HG03045 (cell line): ENCODE measurements around the gene DTX2.
"Not testable (repeated sequence)": the region's sequence is repeated elsewhere in the genome, so short reads cannot be mapped to it uniquely, and the experiment has no call there.

Experiments
- ATAC-seq: cut with Tn5 transposase; IDR thresholded peaks from one replicate; pipeline ENCODE4 v1.9.1; 2021; ENCODE audit warnings: mild to moderate bottlenecking, moderate library complexity; ENCODE audit not compliant: unreplicated experiment

Gene DTX2

DNA sequence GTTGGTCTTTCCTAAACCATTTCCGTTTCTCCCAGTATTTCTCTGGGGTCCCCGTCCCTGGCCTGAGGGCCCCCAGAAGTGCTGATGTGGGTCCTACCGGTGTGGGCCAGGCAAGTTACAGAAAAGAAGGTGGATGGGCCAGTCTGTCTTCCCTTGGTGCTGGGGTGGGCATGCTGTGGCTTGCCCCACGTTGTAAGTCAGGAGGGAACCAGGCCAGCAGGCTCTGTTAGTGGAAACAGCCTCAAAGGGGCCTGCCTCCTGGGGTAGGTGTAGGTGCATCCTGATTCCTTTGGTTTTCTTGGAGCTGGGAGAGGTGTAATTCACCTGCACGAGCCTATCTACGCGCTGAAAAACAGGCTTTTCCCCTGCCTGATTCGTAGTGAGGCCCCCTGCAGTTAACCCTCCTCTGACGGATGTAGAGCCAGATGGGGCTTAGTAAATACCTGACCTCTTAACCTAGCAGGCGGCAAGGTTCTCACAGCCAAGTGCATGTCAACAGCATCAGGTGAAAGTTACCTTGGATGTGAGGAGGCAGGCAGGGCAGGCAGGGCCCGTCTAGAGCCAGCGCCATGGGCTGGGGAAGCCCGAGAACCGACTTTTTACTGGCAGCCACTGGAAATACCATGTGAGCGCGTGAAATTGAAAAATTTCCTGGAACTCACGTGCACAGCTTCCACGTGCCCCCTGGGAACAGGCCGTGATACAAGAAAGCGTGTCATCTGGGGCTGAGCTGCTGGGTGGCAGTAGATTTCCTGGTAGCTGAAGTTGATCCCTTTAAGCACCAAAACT is 24.5 kb downstream of the DTX2 start:
- peak; percentile 18 for ATAC-seq

DNA sequence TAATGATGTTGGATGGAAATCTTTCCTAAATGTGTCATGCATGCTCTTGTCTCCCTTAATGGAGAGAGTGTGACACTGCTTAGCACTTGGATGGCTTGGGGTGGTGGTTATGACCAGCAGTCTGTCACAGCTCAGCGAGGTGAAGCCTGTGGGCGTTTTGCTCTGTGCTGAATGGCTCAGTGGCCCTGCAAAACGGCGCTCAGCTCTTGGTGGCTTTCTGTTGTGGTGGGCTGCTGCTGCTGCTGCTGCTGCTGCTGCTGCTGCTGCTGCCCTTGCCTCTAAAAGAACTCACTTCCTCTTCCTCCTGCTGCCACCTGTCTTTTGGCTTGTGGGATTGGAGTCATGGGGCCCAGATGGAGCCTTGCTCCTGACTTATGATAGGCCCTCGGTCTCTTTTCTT is 25.1 kb downstream of the DTX2 start:
- peak; percentile 99 for ATAC-seq

DNA sequence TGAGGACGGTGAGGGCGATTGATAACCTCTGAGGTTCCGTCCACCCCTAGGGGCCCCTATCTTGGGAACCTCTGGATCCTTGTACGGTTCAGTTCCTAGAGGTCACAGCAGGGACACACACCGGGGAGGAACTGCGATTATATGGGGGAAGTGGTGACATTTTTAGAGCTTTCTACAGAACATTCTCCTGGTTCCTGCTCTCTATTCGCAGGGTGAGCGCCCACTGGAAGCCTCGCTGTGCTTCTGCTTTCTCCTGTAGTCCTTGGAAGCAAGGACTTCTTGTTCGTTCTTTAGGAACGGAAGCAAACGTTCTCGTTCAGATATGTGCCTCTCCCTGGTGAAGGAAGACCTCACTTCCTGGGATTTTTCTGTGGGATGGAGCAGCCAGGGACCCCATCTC is 26.5 kb downstream of the DTX2 start:
- ATAC-seq: not testable (repeated sequence)

DNA sequence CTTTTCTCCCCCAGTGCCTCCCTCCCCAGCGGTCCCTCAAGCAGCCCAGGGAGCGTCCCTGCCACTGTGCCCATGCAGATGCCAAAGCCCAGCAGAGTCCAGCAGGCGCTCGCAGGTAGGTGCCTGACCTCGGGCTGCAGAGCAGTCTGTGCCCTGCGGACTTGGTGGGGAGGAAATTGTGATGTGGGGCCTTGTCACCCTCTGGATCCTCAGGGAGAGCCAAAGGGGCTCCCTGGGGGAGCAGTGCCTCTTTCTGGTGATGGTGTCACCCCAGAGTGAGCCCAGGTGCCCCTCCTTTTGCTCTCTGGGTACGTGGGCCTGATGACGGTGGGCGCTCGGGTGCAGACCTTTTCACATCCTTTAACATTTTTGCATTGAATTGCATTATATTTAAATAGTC is 30.6 kb downstream of the DTX2 start:
- not testable (repeated sequence) for ATAC-seq

GRCh38 chr7:76495717-76496116 is 34.2 kb downstream of the DTX2 start:
- ATAC-seq: not testable (repeated sequence)

DNA sequence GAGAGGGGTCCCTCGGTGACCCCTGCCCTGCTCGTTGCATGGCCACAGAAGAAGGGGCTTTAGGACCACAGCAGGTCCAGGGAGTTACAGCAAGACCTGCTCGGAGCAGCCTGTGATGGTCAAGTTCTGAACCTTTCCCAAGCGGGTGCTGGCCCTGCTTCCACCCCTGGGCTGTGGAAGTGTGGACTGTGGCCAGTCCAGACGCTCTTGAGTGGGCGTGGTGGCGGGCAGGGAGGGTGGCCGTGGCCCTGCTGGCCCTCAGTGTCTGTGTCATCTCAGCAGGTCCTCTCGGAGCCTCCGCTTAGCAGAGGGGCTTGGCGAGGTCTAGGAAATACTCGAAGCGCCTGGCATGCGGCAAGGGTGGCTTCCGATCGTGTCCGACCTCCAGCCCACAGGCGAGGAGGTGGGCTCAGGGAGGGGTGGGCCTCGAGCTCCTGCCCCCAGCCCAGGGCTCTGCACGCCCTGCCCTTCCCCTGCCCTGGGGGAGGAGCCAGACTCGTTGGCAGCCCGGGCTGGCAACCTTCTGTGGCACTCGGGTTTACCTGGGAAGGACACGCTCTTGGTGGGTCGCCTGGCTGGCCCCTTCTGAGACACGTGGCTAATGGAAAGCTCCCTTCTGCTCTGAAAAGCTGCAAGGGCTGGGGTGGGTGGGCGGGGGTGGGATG is 36.5 kb downstream of the DTX2 start:
- ATAC-seq: not testable (repeated sequence)

DNA sequence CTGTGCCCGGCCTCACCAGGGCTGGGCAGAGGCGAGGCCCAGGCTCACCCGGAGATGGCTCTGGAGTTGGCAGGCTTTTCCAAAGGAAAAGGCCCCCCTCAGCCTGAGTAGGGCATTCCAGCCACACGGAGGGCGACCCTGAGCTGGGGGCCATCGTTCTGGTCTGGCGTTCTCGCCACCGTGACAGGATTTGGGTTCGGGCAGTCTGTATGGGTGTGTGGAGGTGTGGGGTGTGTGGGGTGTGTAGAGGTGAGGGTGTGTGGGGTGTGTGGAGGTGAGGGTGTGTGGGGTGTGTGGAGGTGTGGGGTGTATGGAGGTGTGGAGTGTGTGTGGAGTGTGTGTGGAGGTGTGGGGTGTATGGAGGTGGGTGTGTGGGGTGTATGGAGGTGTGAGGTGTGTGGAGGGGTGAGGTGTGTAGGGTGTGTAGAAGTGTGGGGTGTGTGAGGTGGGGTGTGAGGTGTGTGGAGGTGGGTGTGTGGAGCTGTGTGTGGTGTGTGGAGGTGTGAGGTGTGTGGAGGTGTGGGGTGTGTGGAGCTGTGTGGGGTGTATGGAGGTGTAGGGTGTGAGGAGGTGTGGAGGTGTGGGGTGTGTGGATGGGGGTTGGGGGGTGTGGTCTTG is 37.2 kb downstream of the DTX2 start:
- ATAC-seq: not testable (repeated sequence)

- not testable (repeated sequence) for ATAC-seq
These were observed 37.9 kb downstream of the DTX2 start for GRCh38 chr7:76499201-76499923.

DNA sequence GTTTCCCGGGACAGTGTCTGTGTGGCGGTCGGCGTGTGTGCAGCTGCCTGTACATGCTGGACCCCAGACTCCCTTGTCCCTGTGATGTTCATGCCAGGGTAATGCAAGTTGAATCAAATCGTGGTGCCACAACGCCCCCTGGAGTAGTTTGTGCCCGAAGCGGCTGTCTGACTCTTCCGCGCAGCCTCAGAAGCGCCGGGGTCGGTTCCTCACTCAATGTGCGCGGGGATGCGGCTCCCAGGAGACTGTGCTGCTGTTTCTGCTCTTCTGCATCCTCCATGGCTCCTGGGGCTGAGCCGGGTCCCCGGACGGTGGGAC is 38.4 kb downstream of the DTX2 start:
- ATAC-seq: not testable (repeated sequence)

DNA sequence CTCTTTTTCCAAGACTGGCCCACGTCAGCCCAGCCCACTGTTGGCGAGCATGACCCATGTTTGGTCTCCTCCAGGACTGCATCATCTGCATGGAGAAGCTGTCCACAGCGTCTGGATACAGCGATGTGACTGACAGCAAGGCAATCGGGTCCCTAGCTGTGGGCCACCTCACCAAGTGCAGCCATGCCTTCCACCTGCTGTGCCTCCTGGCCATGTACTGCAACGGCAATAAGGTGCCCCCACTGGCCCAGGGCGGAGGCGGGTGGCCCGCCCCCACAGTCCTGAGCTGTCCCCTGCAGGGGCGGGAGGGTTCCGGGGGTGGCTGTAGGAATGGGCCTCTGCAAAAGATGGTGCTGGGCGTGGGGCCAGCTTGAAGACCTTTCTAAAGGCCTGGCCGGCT is 40.7 kb downstream of the DTX2 start:
- not testable (repeated sequence) for ATAC-seq

DNA sequence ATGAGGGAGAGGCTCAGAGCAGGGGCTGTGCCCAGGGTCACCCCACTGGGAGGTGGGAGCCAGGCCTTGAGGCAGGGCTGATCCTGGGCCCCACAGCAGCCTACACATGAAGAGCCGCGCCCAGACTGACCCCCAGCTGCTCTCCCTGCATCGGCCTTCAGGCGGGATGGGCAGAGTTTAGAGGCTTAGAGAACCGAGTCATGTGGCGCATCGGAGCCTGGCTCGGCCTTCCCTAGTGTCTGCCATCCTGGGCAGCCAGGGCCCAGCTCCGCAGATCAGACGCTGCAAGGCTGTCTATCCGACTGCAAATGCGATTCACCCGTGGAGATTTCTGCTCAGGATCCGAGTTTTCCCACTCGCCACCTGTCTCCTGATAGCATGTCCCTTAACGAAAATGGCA is 41.3 kb downstream of the DTX2 start:
- ATAC-seq: not testable (repeated sequence)

DNA sequence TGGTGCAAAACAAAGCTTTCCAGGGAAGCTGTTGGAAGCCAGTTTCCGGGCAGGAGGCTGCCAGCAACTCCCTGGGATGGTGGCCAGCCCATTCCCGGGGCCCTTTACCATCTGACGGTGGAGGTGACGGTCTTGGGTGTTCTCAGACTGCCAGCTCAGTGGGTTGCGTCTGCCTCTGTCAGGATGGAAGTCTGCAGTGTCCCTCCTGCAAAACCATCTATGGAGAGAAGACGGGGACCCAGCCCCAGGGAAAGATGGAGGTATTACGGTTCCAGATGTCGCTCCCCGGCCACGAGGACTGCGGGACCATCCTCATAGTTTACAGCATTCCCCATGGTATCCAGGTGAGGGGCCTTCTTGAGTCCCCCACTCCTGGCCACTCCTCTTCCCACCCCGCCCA is 41.7 kb downstream of the DTX2 start:
- ATAC-seq: not testable (repeated sequence)

GRCh38 chr7:76504351-76505167 is 43.0 kb downstream of the DTX2 start:
- ATAC-seq: not testable (repeated sequence)

DNA sequence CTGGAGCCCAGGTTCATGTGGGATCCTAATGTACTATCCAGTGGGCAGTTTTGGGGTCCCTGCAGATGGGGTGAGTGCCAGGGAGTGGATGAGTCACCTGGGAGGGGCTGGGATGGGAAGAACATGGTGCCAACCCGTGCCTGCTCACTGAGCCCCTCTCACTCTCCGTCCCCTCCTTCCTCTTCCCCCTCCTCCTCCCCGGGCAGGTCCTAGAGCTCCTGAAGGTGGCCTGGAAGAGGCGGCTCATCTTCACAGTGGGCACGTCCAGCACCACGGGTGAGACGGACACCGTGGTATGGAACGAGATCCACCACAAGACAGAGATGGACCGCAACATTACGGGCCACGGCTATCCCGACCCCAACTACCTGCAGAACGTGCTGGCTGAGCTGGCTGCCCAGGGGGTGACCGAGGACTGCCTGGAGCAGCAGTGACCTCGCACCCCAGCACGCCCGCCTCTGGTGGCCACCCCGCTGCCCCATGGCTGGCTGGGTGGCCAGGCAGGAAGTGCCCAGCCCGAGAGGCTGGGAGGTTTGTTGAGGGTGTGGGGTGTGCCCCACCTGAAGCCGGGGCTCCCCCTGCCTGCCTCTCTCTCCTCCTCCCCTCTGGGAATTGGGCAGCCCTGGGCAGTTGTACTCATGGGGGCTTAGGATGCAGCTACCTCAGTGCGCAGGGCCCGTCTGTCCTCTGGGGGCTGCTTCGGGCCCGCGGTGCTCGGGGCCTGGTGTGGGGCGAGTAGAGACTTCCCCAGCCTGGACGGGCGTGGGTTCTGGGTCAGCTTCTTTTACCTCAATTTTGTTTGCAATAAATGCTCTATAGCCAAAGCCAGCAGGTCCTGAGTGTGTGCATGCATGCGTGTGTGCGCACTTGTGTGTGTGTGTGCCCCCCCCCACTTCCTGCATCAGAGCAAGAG is 43.9 kb downstream of the DTX2 start:
- no peak for ATAC-seq

DNA sequence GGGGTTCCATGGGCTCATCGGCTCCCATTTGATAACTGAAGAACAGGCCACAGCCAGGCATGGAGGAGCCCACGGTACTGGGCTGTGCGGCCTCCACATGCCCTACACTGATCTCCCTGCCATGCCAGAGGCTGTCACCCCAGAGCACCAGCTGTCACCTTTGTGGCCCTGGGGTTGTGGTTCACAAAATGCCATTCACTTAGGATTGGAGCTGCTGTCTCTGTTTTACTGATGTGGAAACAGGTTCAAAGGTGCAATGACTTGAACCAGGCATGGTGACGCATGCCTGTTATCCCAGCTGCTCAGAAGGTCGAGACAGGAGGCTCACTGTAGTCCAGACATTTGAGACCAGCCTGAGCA is 44.6 kb downstream of the DTX2 start:
- ATAC-seq: no peak

GRCh38 chr7:76506643-76507042 is 45.1 kb downstream of the DTX2 start:
- ATAC-seq: not testable (repeated sequence)

DNA sequence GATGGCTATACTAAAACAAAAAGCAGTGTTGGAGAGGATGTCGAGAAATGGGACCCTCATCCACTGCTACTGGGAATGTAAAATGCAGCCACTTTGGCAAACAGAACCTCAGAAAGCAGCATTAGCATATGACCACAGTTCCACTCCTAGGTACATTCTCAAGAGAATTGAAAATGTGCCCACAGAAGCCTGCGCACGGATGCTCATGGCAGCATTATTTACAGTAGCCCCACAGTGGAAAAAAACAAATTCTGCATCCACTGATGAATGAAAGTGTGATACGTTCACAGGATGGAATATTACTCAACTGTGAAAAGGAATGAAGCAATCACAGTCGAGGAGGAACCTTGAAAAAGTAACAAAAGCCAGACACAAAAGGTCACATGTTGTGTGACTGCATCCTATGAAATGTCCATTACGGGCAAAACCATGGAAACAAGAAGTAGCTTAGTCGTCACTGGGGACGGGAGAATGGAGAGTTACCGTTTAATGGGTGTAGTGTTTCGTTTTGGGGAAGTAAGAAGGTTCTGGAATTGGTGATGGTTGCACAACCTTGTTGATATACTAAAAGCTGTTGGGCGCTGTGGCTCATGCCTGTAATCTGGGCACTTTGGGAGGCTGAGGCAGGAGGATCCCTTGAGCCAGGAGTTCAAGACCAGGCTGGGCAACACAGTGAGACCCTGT is 46.4 kb downstream of the DTX2 start:
- ATAC-seq: no peak

DNA sequence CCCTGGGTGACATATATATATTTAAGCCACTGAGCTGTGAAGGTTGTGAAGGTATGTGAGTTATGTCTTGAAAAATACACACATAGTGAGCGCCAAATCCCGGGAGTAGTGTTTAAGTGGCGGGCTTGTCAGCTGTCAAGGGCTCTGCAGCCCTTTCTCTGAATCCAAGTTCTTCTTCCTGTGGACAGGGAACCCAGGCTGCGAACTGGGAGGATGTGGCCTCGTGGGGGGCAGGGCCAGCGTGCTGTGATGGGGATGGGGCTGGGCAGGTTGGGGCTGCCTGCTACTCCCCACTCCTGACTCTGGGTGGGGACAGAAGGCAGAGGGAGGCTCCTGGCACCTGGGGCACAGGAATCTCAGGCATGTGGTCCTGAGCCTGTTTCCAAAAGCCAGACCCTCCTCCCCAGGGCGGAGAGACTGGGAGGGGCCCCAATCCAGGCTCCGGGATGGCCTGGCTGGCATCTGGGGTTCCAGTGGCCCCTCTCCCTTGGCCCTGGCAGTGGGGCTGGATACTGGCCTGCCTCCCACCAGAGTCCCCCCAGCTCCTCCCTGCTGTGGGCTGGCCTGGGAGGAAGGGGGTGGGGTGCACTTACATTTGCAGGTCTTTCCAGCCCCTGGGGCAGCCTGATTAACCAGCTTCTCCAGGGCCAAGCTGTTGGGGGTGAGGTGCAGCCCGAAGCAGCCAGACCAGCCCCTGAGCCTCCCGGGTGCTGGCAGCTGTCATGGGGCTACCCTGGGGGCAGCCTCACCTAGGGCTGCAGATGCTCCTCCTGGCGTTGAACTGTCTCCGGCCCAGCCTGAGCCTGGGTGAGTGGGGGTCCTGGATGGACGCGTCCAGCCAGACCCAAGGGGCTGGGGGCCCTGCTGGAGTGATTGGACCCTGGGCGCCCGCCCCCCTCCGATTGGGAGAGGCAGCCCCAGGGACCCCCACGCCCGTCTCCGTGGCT is 48.7 kb downstream of the DTX2 start, which contains the start of gene UPK3B:
Gene UPK3B (plus strand): TSS at position 622 of the 947 bp plus-strand sequence. CDS start 101 bp downstream, at position 723.
- no peak for ATAC-seq
